ENCODE results near the gene CPS1. TPM values are rescaled to one million over a fixed set of nuclear protein-coding genes. Genes with fewer than 3 reads are reported as not detected.

The CPS1 gene
- total RNA-seq, 3 donors from 2014 or later = 5.2 to 10.4 (median 9.2) TPM

GRCh38 chr2:210599476-210599875, 43.1 kb downstream of the CPS1 start:
- H3K4me3 ChIP-seq = no peak overlapping the region
- H3K27ac ChIP-seq = no peak overlapping the region
- no peak for DNase-seq (ENCODE audit: low spot score in 2 of 2)
- H3K4me1 ChIP-seq = no peaks in the 10 kb centered on the region
- intact Hi-C loops (cut with DNase I; ENCODE audit: low total_unique reads) = loop anchor here (10.0 kb wide), 1 partner anchor 805 kb away; no protein-coding TSS in a partner anchor
- no peaks in the 10 kb centered on the region for H3K27me3 ChIP-seq
- H3K9me3 ChIP-seq = peaks cover 0 to 8% of the 10 kb centered on the region in 2 donors
- H3K36me3 ChIP-seq = no peaks in the 10 kb centered on the region
- no peak for TF ChIP-seq CTCF (IDR thresholded peaks at IDR 0.05)

- H3K36me3 ChIP-seq = no peaks in the 10 kb centered on the region
- no peak for DNase-seq (ENCODE audit: low spot score in 2 of 2)
- H3K4me3 ChIP-seq = no peak overlapping the region
- no peaks in the 10 kb centered on the region for H3K9me3 ChIP-seq
- no peaks in the 10 kb centered on the region for H3K27me3 ChIP-seq
- no peak overlapping the region for H3K27ac ChIP-seq
- no peaks in the 10 kb centered on the region for H3K4me1 ChIP-seq
- intact Hi-C loops (cut with DNase I; ENCODE audit: low total_unique reads) = no loop called here
- TF ChIP-seq POLR2A (IDR thresholded peaks at IDR 0.05) (no peak), CTCF (IDR thresholded peaks at IDR 0.05) (no peak), POLR2AphosphoS5 (IDR thresholded peaks at IDR 0.05) (no peak)
These were observed 48.3 kb downstream of the CPS1 start for GRCh38 chr2:210604666-210605065.

GRCh38 chr2:210606001-210606400, 49.6 kb downstream of the CPS1 start:
- H3K27me3 ChIP-seq = no peaks in the 10 kb centered on the region
- DNase-seq (ENCODE audit: low spot score in 2 of 2) = no peak
- no peak overlapping the region for H3K27ac ChIP-seq
- H3K4me3 ChIP-seq = no peak overlapping the region
- H3K36me3 ChIP-seq = no peaks in the 10 kb centered on the region
- intact Hi-C loops (cut with DNase I; ENCODE audit: low total_unique reads) = no loop called here
- TF ChIP-seq CTCF (IDR thresholded peaks at IDR 0.05) = no peak
- no peak for TF ChIP-seq POLR2A (IDR thresholded peaks at IDR 0.05)
- no peak for TF ChIP-seq POLR2AphosphoS5 (IDR thresholded peaks at IDR 0.05)
- H3K9me3 ChIP-seq = no peaks in the 10 kb centered on the region
- no peaks in the 10 kb centered on the region for H3K4me1 ChIP-seq

GRCh38 chr2:210611466-210611865, 55.1 kb downstream of the CPS1 start:
- Histone ChIP-seq H3K27me3 (no peaks in the 10 kb centered on the region), H3K4me3 (no peak overlapping the region), H3K27ac (no peak overlapping the region), H3K4me1 (no peaks in the 10 kb centered on the region), H3K36me3 (no peaks in the 10 kb centered on the region), H3K9me3 (no peaks in the 10 kb centered on the region)
- TF ChIP-seq CTCF (IDR thresholded peaks at IDR 0.05) = no peak
- TF ChIP-seq POLR2A (IDR thresholded peaks at IDR 0.05) = no peak
- intact Hi-C loops (cut with DNase I; ENCODE audit: low total_unique reads) = no loop called here
- no peak for DNase-seq (ENCODE audit: low spot score in 2 of 2)

GRCh38 chr2:210616074-210616473, 59.7 kb downstream of the CPS1 start:
- no peak overlapping the region for H3K27ac ChIP-seq

More at GRCh38 chr2:210616074-210616473, 59.7 kb downstream of the CPS1 start:
- Histone ChIP-seq H3K4me3 (no peak overlapping the region), H3K27me3 (no peaks in the 10 kb centered on the region), H3K9me3 (no peaks in the 10 kb centered on the region), H3K36me3 (no peaks in the 10 kb centered on the region), H3K4me1 (no peaks in the 10 kb centered on the region)
- intact Hi-C loops (cut with DNase I; ENCODE audit: low total_unique reads) = no loop called here
- no peak for TF ChIP-seq CTCF (IDR thresholded peaks at IDR 0.05)
- TF ChIP-seq POLR2AphosphoS5 (IDR thresholded peaks at IDR 0.05) = no peak
- DNase-seq (ENCODE audit: low spot score in 2 of 2) = no peak

Measured in breast epithelium (tissue), 4 donors.